ENCODE results near the gene AMY1A. TPM values are rescaled to one million over a fixed set of nuclear protein-coding genes. Genes with fewer than 3 reads are reported as not detected.
"Not testable (repeated sequence)": the region's sequence is repeated elsewhere in the genome, so short reads cannot be mapped to it uniquely, and the experiment has no call there.

AMY1A gene
- total RNA-seq, result not detected

DNA sequence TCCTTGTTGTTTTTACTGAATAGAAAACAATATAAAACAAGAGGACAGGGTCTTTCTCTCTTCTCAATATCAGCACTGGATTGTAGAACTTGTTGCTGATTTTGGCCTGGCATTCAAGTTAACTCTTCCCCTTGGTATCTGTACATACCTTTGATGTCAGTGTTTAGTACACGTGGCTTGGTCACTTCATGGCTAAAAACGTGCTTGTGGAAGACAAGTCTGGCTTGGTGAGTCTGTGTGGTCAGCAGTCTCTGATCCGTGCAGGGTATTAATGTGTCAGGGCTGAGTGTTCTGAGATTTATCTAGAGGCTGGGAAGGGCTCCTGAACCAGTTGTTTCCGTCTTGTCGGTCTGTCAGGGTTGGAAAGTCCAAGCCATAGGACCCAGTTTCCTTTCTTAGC lies at the start of gene AMY1A:
TSS of gene AMY1A (plus strand) at position 301 of the 400 bp plus-strand sequence. CDS start 571 bp downstream, outside the sequence.
- H3K27ac ChIP-seq; H3K4me3 ChIP-seq; in situ Hi-C loops (cut with MboI; ENCODE audit: low sequenced_read_pairs in 4 of 4); H3K4me1 ChIP-seq; H3K9me3 ChIP-seq; H3K36me3 ChIP-seq; DNase-seq; ATAC-seq; intact Hi-C loops (cut with DNase I; ENCODE audit: low total_unique reads); H3K27me3 ChIP-seq: not testable (repeated sequence)

DNA sequence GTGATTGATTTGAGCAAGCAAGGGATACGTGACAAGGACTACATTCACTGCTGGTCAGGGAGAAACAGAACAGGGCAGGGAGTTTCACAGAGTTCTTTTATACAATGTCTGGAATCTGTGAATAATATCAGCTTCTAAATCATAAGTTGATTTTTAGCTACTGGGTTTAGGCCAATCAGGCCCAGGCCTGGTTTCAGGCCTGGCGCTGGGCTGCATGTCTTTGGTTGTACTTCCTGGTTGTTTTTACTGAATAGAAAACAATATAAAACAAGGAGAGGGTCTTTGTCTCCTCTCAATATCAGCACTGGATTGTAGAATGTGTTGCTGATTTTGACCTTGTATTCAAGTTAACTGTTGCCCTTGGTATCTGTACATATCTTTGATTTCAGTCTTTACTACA lies 39.2 kb upstream of the AMY1A start:
- Histone ChIP-seq H3K9me3 (no peaks in the 10 kb centered on the region), H3K4me3 (no peak overlapping the region), H3K36me3 (no peaks in the 10 kb centered on the region), H3K27ac (no peak overlapping the region), H3K4me1 (no peaks in the 10 kb centered on the region), H3K27me3 (no peaks in the 10 kb centered on the region)
- ATAC-seq (no peak), DNase-seq (no peak)
- in situ Hi-C loops (cut with MboI; ENCODE audit: low sequenced_read_pairs in 4 of 4) (no loop called here), intact Hi-C loops (cut with DNase I; ENCODE audit: low total_unique reads) (no loop called here)
- TF ChIP-seq POLR2A (IDR thresholded peaks at IDR 0.05), result no peak
- TF ChIP-seq, protein P1, sequence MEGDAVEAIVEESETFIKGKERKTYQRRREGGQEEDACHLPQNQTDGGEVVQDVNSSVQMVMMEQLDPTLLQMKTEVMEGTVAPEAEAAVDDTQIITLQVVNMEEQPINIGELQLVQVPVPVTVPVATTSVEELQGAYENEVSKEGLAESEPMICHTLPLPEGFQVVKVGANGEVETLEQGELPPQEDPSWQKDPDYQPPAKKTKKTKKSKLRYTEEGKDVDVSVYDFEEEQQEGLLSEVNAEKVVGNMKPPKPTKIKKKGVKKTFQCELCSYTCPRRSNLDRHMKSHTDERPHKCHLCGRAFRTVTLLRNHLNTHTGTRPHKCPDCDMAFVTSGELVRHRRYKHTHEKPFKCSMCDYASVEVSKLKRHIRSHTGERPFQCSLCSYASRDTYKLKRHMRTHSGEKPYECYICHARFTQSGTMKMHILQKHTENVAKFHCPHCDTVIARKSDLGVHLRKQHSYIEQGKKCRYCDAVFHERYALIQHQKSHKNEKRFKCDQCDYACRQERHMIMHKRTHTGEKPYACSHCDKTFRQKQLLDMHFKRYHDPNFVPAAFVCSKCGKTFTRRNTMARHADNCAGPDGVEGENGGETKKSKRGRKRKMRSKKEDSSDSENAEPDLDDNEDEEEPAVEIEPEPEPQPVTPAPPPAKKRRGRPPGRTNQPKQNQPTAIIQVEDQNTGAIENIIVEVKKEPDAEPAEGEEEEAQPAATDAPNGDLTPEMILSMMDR (IDR thresholded peaks at IDR 0.05 in 4 of 5, conservative IDR thresholded peaks at IDR 0.05 in 1 of 5), result no peak

DNA sequence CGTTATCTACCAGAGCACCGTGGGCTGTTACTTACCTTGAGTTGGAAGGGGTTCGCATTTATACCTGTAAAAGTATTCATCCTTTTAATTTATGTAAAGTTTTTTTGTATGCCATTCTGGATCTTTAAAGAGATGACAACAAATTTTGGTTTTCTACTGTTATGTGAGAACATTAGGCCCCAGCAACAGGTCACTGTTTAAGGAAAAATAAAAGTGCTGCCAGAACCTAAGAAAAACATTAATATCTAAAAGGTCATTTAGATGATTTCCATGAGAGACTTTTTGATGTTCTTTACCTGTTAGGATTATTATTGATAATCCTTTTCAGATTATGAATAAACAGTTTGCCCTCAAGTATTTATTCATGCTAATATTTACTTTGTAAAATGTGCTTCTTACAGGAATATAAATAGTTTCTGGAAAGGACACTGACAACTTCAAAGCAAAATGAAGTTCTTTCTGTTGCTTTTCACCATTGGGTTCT lies 38.5 kb upstream of the AMY1A start, which contains the start of gene AMY2A:
TSS of gene AMY2A (plus strand) at position 434 of the 484 bp plus-strand sequence. CDS start at position 448, 14 bp downstream.
- intact Hi-C loops (cut with DNase I; ENCODE audit: low total_unique reads); in situ Hi-C loops (cut with MboI; ENCODE audit: low sequenced_read_pairs in 4 of 4): not testable (repeated sequence)

DNA sequence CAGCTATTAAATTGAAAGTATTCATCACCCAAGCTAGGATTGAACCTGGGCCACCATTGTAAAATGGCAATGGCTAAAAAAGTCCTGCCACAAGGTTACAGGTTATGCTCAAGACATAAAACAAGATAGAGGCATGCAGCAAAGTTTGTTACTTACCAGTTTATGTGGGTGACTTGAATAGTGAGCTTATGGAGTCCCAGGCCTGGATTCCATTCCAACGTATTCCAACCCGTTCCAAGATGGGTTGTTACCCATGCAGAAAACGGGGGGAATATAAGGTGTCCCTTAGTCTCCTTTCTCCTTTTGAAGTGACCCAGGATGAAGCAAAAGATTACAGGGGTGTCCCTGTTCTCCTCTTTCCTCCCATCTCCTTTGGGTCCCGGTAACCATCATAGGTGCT lies 28.1 kb upstream of the AMY1A start:
- H3K27ac ChIP-seq; H3K4me1 ChIP-seq; DNase-seq; in situ Hi-C loops (cut with MboI; ENCODE audit: low sequenced_read_pairs in 4 of 4); H3K9me3 ChIP-seq; H3K36me3 ChIP-seq; intact Hi-C loops (cut with DNase I; ENCODE audit: low total_unique reads); H3K27me3 ChIP-seq; ATAC-seq; H3K4me3 ChIP-seq: not testable (repeated sequence)

More for the DNA sequence above, 38.5 kb upstream of the AMY1A start, which contains the start of gene AMY2A:
- DNase-seq, H3K27ac ChIP-seq, ATAC-seq, H3K4me1 ChIP-seq, H3K4me3 ChIP-seq, H3K9me3 ChIP-seq, H3K27me3 ChIP-seq, H3K36me3 ChIP-seq: not testable (repeated sequence)

DNA sequence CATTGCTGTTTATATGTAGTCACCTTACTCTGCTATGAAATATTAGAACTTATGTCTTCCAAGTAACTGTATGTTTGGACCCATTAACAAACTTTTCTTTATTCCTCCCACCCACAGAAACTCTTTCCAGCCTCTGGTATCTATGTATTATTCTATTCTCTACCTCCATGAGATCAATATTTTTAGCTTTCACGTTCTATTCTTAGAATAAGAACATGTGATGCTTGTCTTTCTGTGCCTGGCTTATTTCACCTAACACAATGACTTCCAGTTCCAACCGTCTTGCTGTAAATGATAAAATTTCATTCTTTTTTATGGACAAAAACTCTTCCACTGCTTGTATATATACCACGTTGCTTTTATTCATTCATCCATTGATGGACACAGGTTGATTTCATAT lies 14.4 kb upstream of the AMY1A start:
- in situ Hi-C loops (cut with MboI; ENCODE audit: low sequenced_read_pairs in 4 of 4); DNase-seq; H3K9me3 ChIP-seq; H3K4me3 ChIP-seq; H3K27ac ChIP-seq; ATAC-seq; H3K4me1 ChIP-seq; intact Hi-C loops (cut with DNase I; ENCODE audit: low total_unique reads); H3K36me3 ChIP-seq; H3K27me3 ChIP-seq: not testable (repeated sequence)

DNA sequence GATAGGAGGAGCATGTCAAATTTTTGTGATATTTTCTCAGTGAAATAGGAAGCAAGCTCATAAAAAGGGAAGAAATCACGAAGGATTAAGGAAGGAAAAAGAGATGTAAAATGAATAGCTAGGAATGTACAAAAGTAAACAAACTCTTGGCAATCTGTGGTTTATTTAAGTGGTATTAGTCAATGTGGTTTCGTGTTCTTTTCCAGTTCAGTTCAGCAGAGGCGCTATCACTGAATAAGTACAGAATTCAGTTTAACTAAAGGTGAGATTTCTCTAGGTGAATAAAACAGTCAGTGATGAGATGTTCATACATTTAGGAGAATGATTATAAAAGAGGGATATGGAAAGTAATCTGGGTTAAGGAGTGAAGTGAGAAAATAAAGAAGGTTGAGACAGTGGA lies 11.7 kb upstream of the AMY1A start:
- ATAC-seq; H3K27ac ChIP-seq; H3K4me3 ChIP-seq; intact Hi-C loops (cut with DNase I; ENCODE audit: low total_unique reads); in situ Hi-C loops (cut with MboI; ENCODE audit: low sequenced_read_pairs in 4 of 4); H3K9me3 ChIP-seq; H3K4me1 ChIP-seq; DNase-seq; H3K27me3 ChIP-seq; H3K36me3 ChIP-seq: not testable (repeated sequence)

DNA sequence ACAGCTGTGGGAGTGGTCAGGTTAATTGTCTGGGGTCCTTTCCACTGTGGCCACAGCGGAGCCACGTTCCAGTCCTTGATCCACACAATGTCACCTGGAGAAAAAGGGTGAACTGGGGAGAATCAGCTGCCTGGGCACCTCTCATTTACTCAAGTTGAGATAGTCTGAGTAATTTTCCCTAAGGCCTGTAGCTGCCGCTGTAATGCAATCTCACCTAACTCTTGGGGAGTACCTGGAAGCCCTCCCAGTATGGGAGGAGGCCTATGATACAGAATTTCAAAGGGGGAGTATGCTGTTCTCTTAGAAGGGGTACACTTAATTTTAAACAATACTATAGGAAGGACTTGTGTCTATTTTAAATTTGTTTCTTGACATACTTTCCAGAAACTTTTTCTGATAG lies 5.3 kb upstream of the AMY1A start:
- H3K4me1 ChIP-seq; DNase-seq; H3K4me3 ChIP-seq; H3K27ac ChIP-seq; H3K27me3 ChIP-seq; intact Hi-C loops (cut with DNase I; ENCODE audit: low total_unique reads); H3K9me3 ChIP-seq; H3K36me3 ChIP-seq; ATAC-seq; in situ Hi-C loops (cut with MboI; ENCODE audit: low sequenced_read_pairs in 4 of 4): not testable (repeated sequence)

DNA sequence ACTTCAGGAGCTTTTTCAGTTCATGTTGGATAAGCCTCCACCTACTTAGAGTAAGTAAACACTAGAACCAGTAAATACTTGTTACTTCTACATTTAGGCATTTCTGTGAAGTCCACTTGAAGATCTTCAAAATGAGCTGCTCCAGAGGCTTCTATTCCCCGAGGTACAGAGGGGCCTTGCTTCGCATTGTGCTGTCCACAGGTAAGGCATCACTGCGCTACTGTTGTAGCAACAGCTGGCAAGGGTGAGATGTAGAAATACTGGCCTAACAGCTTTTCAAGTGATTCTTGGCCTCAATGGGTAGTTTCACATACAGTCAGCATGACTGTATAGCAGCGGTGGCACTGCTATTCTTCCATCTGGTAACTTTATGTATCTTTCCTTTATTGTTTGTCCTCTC lies 4.7 kb upstream of the AMY1A start:
- intact Hi-C loops (cut with DNase I; ENCODE audit: low total_unique reads); in situ Hi-C loops (cut with MboI; ENCODE audit: low sequenced_read_pairs in 4 of 4): not testable (repeated sequence)

DNA sequence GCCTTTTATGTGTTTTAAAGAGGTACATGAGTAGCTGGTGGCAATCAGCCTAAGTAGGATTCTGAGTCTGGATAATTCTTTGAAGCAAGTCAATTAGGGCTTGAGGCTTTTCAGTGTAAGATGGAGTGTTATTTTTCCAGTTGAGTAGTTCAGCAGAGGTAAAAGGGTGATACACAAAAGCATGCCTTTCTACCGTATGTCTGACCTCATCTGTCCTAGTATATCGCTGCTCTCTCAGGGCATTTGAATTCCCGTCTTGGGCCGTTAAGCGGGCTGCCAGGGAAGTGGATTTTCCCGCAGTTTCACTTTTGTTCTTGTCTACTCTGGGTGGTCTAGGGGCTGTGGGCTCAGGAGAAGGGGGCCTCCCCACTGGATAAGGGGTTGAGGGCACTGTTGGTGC lies 1.4 kb upstream of the AMY1A start:
- in situ Hi-C loops (cut with MboI; ENCODE audit: low sequenced_read_pairs in 4 of 4); H3K27ac ChIP-seq; H3K9me3 ChIP-seq; ATAC-seq; H3K27me3 ChIP-seq; intact Hi-C loops (cut with DNase I; ENCODE audit: low total_unique reads); H3K4me3 ChIP-seq; H3K36me3 ChIP-seq; DNase-seq; H3K4me1 ChIP-seq: not testable (repeated sequence)

More for the DNA sequence above, 4.7 kb upstream of the AMY1A start:
- not testable (repeated sequence) for H3K4me3 ChIP-seq, H3K9me3 ChIP-seq, H3K27me3 ChIP-seq, H3K27ac ChIP-seq, H3K4me1 ChIP-seq, H3K36me3 ChIP-seq, DNase-seq, ATAC-seq

DNA sequence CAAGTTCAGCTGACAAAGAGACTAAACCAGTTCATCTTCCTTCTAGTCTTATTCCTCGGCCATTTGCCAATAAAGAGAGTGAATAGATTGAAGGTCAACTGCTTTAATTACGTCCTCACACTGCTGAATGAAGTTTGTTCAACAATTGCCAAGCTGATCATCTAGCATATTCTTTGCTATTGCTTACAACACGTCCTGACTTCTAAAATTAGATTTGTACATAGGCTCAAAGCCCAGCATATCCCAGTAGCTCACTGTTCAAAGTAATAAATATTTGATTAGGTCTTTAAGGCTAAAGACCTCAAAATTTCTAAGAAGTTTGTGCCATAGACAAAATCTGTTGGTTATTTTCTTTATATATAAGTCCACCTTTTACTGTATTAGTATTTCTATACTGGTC lies 20.8 kb downstream of the AMY1A start:
- H3K27ac ChIP-seq; intact Hi-C loops (cut with DNase I; ENCODE audit: low total_unique reads); DNase-seq; H3K9me3 ChIP-seq; H3K4me1 ChIP-seq; H3K36me3 ChIP-seq; in situ Hi-C loops (cut with MboI; ENCODE audit: low sequenced_read_pairs in 4 of 4); H3K27me3 ChIP-seq; H3K4me3 ChIP-seq; ATAC-seq: not testable (repeated sequence)

DNA sequence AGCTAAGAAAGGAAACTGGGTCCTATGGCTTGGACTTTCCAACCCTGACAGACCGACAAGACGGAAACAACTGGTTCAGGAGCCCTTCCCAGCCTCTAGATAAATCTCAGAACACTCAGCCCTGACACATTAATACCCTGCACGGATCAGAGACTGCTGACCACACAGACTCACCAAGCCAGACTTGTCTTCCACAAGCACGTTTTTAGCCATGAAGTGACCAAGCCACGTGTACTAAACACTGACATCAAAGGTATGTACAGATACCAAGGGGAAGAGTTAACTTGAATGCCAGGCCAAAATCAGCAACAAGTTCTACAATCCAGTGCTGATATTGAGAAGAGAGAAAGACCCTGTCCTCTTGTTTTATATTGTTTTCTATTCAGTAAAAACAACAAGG lies 40.5 kb downstream of the AMY1A start, which contains the start of gene AMY1B:
TSS of gene AMY1B (minus strand) at position 101 of the 400 bp plus-strand sequence. CDS start 571 bp downstream, outside the sequence.
- H3K27me3 ChIP-seq; in situ Hi-C loops (cut with MboI; ENCODE audit: low sequenced_read_pairs in 4 of 4); H3K4me1 ChIP-seq; H3K36me3 ChIP-seq; DNase-seq; H3K27ac ChIP-seq; H3K4me3 ChIP-seq; ATAC-seq; intact Hi-C loops (cut with DNase I; ENCODE audit: low total_unique reads); H3K9me3 ChIP-seq: not testable (repeated sequence)

All from gastrocnemius medialis (tissue), 4 donors.